ENCODE results near the gene TTN. TPM values are rescaled to one million over a fixed set of nuclear protein-coding genes. Genes with fewer than 3 reads are reported as not detected.

Gene TTN
- total and polyA plus RNA-seq, 2 of the 8 experiments (the other 6 are each of a cell fraction or from before 2014, with no cell fraction given), result 0.30 to 9.7 TPM

- Histone ChIP-seq H3K23me2 (ENCODE audit: low read depth, low read length) (no peaks in the 10 kb centered on the region), H3K14ac (ENCODE audit: insufficient read length) (no peak overlapping the region), H4K91ac (replicated peaks; ENCODE audit: insufficient read length, low read length) (no peak overlapping the region), H2BK5ac (ENCODE audit: low read depth, low read length) (no peak overlapping the region), H2AK5ac (ENCODE audit: low read depth, low read length) (no peak overlapping the region), H3K79me1 (ENCODE audit: low read depth, low read length) (no peaks in the 10 kb centered on the region), H3K36me3 (ENCODE audit: control insufficient read depth in 2 of 4, insufficient read depth in 4 of 4, low read length in 3 of 4) (no peaks in the 10 kb centered on the region), H3K27me3 (replicated peaks in 1 of 4; ENCODE audit: control insufficient read depth in 3 of 4, extremely low read depth in 1 of 4, insufficient read depth in 3 of 4, low read length in 3 of 4) (no peaks in the 10 kb centered on the region), H4K5ac (ENCODE audit: insufficient read length, low read depth, low read length) (no peak overlapping the region), H3K9me3 (ENCODE audit: insufficient read depth in 2 of 2, low read depth in 1 of 2, low read length in 1 of 2) (no peaks in the 10 kb centered on the region), H3K4ac (replicated peaks; ENCODE audit: insufficient read length, low read depth, low read length) (no peak overlapping the region), H4K20me1 (replicated peaks in 1 of 2; ENCODE audit: control insufficient read depth in 1 of 2, insufficient read depth in 2 of 2, low read length in 2 of 2) (no peaks in the 10 kb centered on the region), H2BK15ac (ENCODE audit: low read length) (no peak overlapping the region), H3K79me2 (ENCODE audit: control insufficient read depth in 1 of 2, insufficient read depth in 2 of 2, low read length in 2 of 2) (no peaks in the 10 kb centered on the region), H3K56ac (replicated peaks; ENCODE audit: insufficient read length, low read depth, low read length) (no peak overlapping the region), H3K18ac (ENCODE audit: extremely low read depth, low read length) (no peak overlapping the region), H3K4me2 (ENCODE audit: insufficient read depth in 1 of 2, low read depth in 2 of 2, low read length in 2 of 2) (no peak overlapping the region), H3K9ac (replicated peaks in 1 of 4; ENCODE audit: extremely low read depth in 1 of 4, low read depth in 3 of 4, low read length in 3 of 4) (no peak overlapping the region), H3K4me1 (replicated peaks in 1 of 4; ENCODE audit: control insufficient read depth in 3 of 4, insufficient read depth in 4 of 4, low read length in 3 of 4) (no peaks in the 10 kb centered on the region), H2AFZ (ENCODE audit: low read length) (no peak overlapping the region), H3K23ac (ENCODE audit: insufficient read length) (no peak overlapping the region), H3K27ac (ENCODE audit: low read depth, low read length) (no peak overlapping the region), H4K8ac (ENCODE audit: extremely low read depth, insufficient read depth, low read length) (no peak overlapping the region), H2BK120ac (replicated peaks; ENCODE audit: low read depth, low read length) (no peak overlapping the region), H2BK12ac (ENCODE audit: low read depth, low read length) (no peak overlapping the region), H2BK20ac (ENCODE audit: low read length) (no peak overlapping the region), H3K4me3 (ENCODE audit: extremely low read depth in 1 of 4, insufficient read depth in 2 of 4, low read depth in 3 of 4, low read length in 4 of 4) (no peak overlapping the region)
- TF ChIP-seq CTBP2 (IDR thresholded peaks at IDR 0.05; ENCODE audit: borderline replicate concordance, insufficient read depth, insufficient read length, low read length), result no peak
- FAIRE-seq (no peak), DNase-seq (ENCODE audit: low read depth in 1 of 2, low spot score in 2 of 2) (no peak)
- ChIA-PET POLR2A (ENCODE audit: partially characterized antibody) (no interaction called here), CTCF (ENCODE audit: partially characterized antibody) (interaction anchor here (1.5 to 2.1 kb wide), 2 partner anchors 9 kb away, joined by 4 to 6 read pairs; no protein-coding TSS in a partner anchor)
- WGBS, 2 experiments (ENCODE audit: extremely low coverage in 1 of 2, insufficient coverage in 1 of 2, insufficient read length in 1 of 2, insufficient replicate concordance in 2 of 2, low coverage in 1 of 2, low lambda C conversion rate in 2 of 2, missing lambda C conversion rate in 1 of 2), result 91% methylated on average over 5 of the region's 5 CpGs; no CpG with 5 or more reads in 1 of the 2 experiments
Measured at GRCh38 chr2:178810422-178810821, 3.2 kb upstream of the TTN start.

All from H1 (cell line).